NB4 (cell line): Measurements from ENCODE around the gene ZFYVE27.
A peak's percentile ranks its signal among the peaks of the same experiment; 100 is the strongest.

Source experiments
- DNase-seq: peaks from one replicate; pipeline ENCODE4 v3.0.0; 2010; ENCODE audit warnings: low read depth
- H3K4me3 ChIP-seq: one replicate; pipeline ENCODE4 v1.5.1; 2011; ENCODE audit warnings: mild to moderate bottlenecking, low read depth, low read length, moderate library complexity
- CTCF ChIP-seq: IDR thresholded peaks from one replicate; pipeline ENCODE4 v1.5.1; 2012; ENCODE audit warnings: low read depth, low read length
- MYC ChIP-seq: IDR thresholded peaks from 2 replicates; pipeline ENCODE4 v1.6.1; 2011; ENCODE audit warnings: low read depth, low read length
- POLR2A ChIP-seq: IDR thresholded peaks from 2 replicates; pipeline ENCODE4 v1.6.1; 2011; ENCODE audit warnings: mild to moderate bottlenecking; ENCODE audit not compliant: insufficient read length; ENCODE audit errors: extremely low read depth
- TF ChIP-seq, protein P1 (sequence below): IDR thresholded peaks from 2 replicates; pipeline ENCODE4 v1.6.1; 2011; ENCODE audit warnings: low read depth, low read length

The ZFYVE27 gene

GRCh38 chr10:97736403-97736901, 476 bp upstream of the ZFYVE27 start:
- no peak overlapping the region for H3K4me3 ChIP-seq

GRCh38 chr10:97737770-97738265, 890 bp downstream of the ZFYVE27 start:
- DNase-seq: peak; percentile 20
- H3K4me3 ChIP-seq: peak overlapping the region; percentile 81
- no peak for TF ChIP-seq MYC
- no peak for TF ChIP-seq CTCF
- TF ChIP-seq POLR2A: no peak
- TF ChIP-seq, protein P1, sequence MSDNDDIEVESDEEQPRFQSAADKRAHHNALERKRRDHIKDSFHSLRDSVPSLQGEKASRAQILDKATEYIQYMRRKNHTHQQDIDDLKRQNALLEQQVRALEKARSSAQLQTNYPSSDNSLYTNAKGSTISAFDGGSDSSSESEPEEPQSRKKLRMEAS: no peak

More at GRCh38 chr10:97736403-97736901, 476 bp upstream of the ZFYVE27 start:
- no peak for DNase-seq
- TF ChIP-seq CTCF: no peak
- no peak for TF ChIP-seq MYC
- no peak for TF ChIP-seq POLR2A

- DNase-seq: no peak
- H3K4me3 ChIP-seq: peak overlapping the region; percentile 81
- TF ChIP-seq MYC (no peak), CTCF (no peak), POLR2A (no peak)
- TF ChIP-seq, protein P1: no peak
Measured at GRCh38 chr10:97738616-97739015, 1.7 kb downstream of the ZFYVE27 start.

- peak; percentile 40 for DNase-seq
- TF ChIP-seq MYC: no peak
- no peak for TF ChIP-seq CTCF
- TF ChIP-seq POLR2A: no peak
- TF ChIP-seq, protein P1: no peak
- no peak overlapping the region for H3K4me3 ChIP-seq
Measured at GRCh38 chr10:97740613-97741012, 3.7 kb downstream of the ZFYVE27 start.

- DNase-seq: no peak
- no peak overlapping the region for H3K4me3 ChIP-seq
- TF ChIP-seq, protein P1: no peak
- TF ChIP-seq CTCF: no peak
- TF ChIP-seq MYC: no peak
- TF ChIP-seq POLR2A: no peak
Measured at GRCh38 chr10:97743169-97743943, 6.4 kb downstream of the ZFYVE27 start.
